Fibroblast of lung (primary cell): ENCODE measurements around the gene GUCY1A2. TPM values are rescaled to one million over a fixed set of nuclear protein-coding genes. Genes with fewer than 3 reads are reported as not detected.

ENCODE experiments used
- DNase-seq, 2 donors: peaks; one replicate each; pipeline versions ENCODE4 v3.0.0 to v3.0.0-alpha.2; 2010; ENCODE audit warnings: low read depth in 2 of 2
- H2AFZ ChIP-seq: 2 replicates; pipeline ENCODE4 v1.5.1; 2012; ENCODE audit warnings: low read length, control low read depth, inconsistent platforms
- H3K27ac ChIP-seq: 2 replicates; pipeline ENCODE4 v1.5.1; 2011; ENCODE audit warnings: low read length, control low read depth; ENCODE audit not compliant: insufficient read depth
- H3K27me3 ChIP-seq: 2 replicates; pipeline ENCODE4 v1.5.1; 2011; ENCODE audit warnings: mild to moderate bottlenecking, low read length; ENCODE audit not compliant: control insufficient read depth, insufficient read depth
- H3K36me3 ChIP-seq: 2 replicates; pipeline ENCODE4 v1.5.1; 2011; ENCODE audit warnings: low read length; ENCODE audit not compliant: control insufficient read depth, insufficient read depth
- H3K4me1 ChIP-seq: 2 replicates; pipeline ENCODE4 v1.5.1; 2011; ENCODE audit warnings: low read length; ENCODE audit not compliant: control insufficient read depth, insufficient read depth; ENCODE audit errors: extremely low read depth
- H3K4me2 ChIP-seq: 2 replicates; pipeline ENCODE4 v1.5.1; 2011; ENCODE audit warnings: low read length, control low read depth; ENCODE audit not compliant: insufficient read depth; ENCODE audit errors: extremely low read depth
- H3K4me3 ChIP-seq, 4 experiments: fragments of 200-600 bp in 1 of 4; sonication (generic) in 1 of 4; replicated peaks in 1 of 4; 2 replicates each; pipeline ENCODE4 v1.5.1; 2011 to 2016; ENCODE audit warnings: low read length in 4 of 4, low read depth in 3 of 4, mild to moderate bottlenecking in 3 of 4, control low read depth in 2 of 4, inconsistent platforms in 1 of 4, mixed read lengths in 1 of 4; ENCODE audit not compliant: insufficient read depth in 1 of 4; ENCODE audit errors: control extremely low read depth in 1 of 4
- H3K79me2 ChIP-seq: 2 replicates; pipeline ENCODE4 v1.5.1; 2012; ENCODE audit warnings: mild to moderate bottlenecking, low read length, inconsistent platforms; ENCODE audit not compliant: control insufficient read depth, insufficient read depth
- H3K9ac ChIP-seq: 2 replicates; pipeline ENCODE4 v1.5.1; 2011; ENCODE audit warnings: mild to moderate bottlenecking, low read length, control low read depth; ENCODE audit not compliant: insufficient read depth
- H3K9me3 ChIP-seq: 2 replicates; pipeline ENCODE4 v1.5.1; 2012; ENCODE audit warnings: low read depth, low read length; ENCODE audit not compliant: control insufficient read depth, insufficient read depth
- H4K20me1 ChIP-seq: 2 replicates; pipeline ENCODE4 v1.5.1; 2011; ENCODE audit warnings: low read length; ENCODE audit not compliant: control insufficient read depth, insufficient read depth; ENCODE audit errors: extremely low read depth
- CTCF ChIP-seq, 2 donors: IDR thresholded peaks in 1 of 2; conservative IDR thresholded peaks in 1 of 2; 1 replicate in 1 of 2; 2 replicates in 1 of 2; pipeline ENCODE4 v1.5.1; 2011 to 2012; ENCODE audit warnings: low read length in 2 of 2, control low read depth in 1 of 2, inconsistent platforms in 1 of 2, low read depth in 1 of 2, mild to moderate bottlenecking in 1 of 2
- EZH2 ChIP-seq: IDR thresholded peaks from 2 replicates; pipeline ENCODE4 v1.5.1; 2012; ENCODE audit warnings: low read length, control low read depth, mild to moderate bottlenecking; ENCODE audit errors: missing control alignments
- polyA plus RNA-seq, 2 donors: library from polyadenylated mRNA; depleted of rRNA in 1 of 2; stranded (reverse) in 1 of 2; unstranded in 1 of 2; fragments of >200 nt; gene quantifications; 2 replicates each; pipeline ENCODE4 v1.2.1, GENCODE V29; 2011 to 2012; ENCODE audit warnings: missing spikeins in 1 of 2
- total RNA-seq: library from RNA; depleted of rRNA; stranded (reverse); fragments of >200 nt; gene quantifications from 2 replicates; pipeline ENCODE4 v1.2.1, GENCODE V29; 2014

GUCY1A2 gene
- total and polyA plus RNA-seq, 2 donors (not counting 1 experiment from before 2014, with no cell fraction given) = 0.50 to 1.4 TPM

- TF ChIP-seq EZH2 (no peak), CTCF (conservative IDR thresholded peaks at IDR 0.05 in 1 of 2, IDR thresholded peaks at IDR 0.05 in 1 of 2; ENCODE audit: low read depth in 1 of 2, low read length in 2 of 2) (no peak)
- H3K4me1 ChIP-seq = no peaks in the 10 kb centered on the region
- H3K9ac ChIP-seq = no peak overlapping the region
- no peaks in the 10 kb centered on the region for H3K36me3 ChIP-seq
- H3K27ac ChIP-seq = no peak overlapping the region
- H3K4me2 ChIP-seq = no peak overlapping the region
- H3K9me3 ChIP-seq = no peaks in the 10 kb centered on the region
- H2AFZ ChIP-seq = no peak overlapping the region
- H3K4me3 ChIP-seq = no peak overlapping the region
- no peaks in the 10 kb centered on the region for H3K27me3 ChIP-seq
- H3K79me2 ChIP-seq = no peaks in the 10 kb centered on the region
- DNase-seq = no peak
- no peaks in the 10 kb centered on the region for H4K20me1 ChIP-seq
These were observed 105.1 kb downstream of the GUCY1A2 start for GRCh38 chr11:106913141-106913540.

- H3K36me3 ChIP-seq = no peaks in the 10 kb centered on the region
These were observed 113.5 kb downstream of the GUCY1A2 start for GRCh38 chr11:106904826-106905225.

GRCh38 chr11:106889718-106890117, 128.6 kb downstream of the GUCY1A2 start:
- peaks cover 2% of the 10 kb centered on the region for H4K20me1 ChIP-seq
- H3K4me1 ChIP-seq = no peaks in the 10 kb centered on the region
- H3K9me3 ChIP-seq = no peaks in the 10 kb centered on the region
- no peak overlapping the region for H3K27ac ChIP-seq
- no peaks in the 10 kb centered on the region for H3K27me3 ChIP-seq
- no peak overlapping the region for H3K4me3 ChIP-seq
- H3K79me2 ChIP-seq = no peaks in the 10 kb centered on the region
- H2AFZ ChIP-seq = no peak overlapping the region
- no peaks in the 10 kb centered on the region for H3K36me3 ChIP-seq
- TF ChIP-seq EZH2 (no peak), CTCF (conservative IDR thresholded peaks at IDR 0.05 in 1 of 2, IDR thresholded peaks at IDR 0.05 in 1 of 2; ENCODE audit: low read depth in 1 of 2, low read length in 2 of 2) (no peak)
- no peak overlapping the region for H3K9ac ChIP-seq
- DNase-seq = no peak
- H3K4me2 ChIP-seq = no peak overlapping the region

More at GRCh38 chr11:106904826-106905225, 113.5 kb downstream of the GUCY1A2 start:
- Histone ChIP-seq H3K4me2 (no peak overlapping the region), H3K27ac (no peak overlapping the region), H3K9ac (no peak overlapping the region), H3K4me3 (no peak overlapping the region), H3K9me3 (no peaks in the 10 kb centered on the region), H4K20me1 (no peaks in the 10 kb centered on the region), H2AFZ (no peak overlapping the region), H3K79me2 (no peaks in the 10 kb centered on the region), H3K4me1 (no peaks in the 10 kb centered on the region), H3K27me3 (no peaks in the 10 kb centered on the region)
- no peak for DNase-seq
- TF ChIP-seq CTCF (conservative IDR thresholded peaks at IDR 0.05 in 1 of 2, IDR thresholded peaks at IDR 0.05 in 1 of 2; ENCODE audit: low read depth in 1 of 2, low read length in 2 of 2) = no peak
- TF ChIP-seq EZH2 = no peak
